Measurements from ENCODE around the gene ATP5MC2.
A peak's percentile ranks its signal among the peaks of the same experiment; 100 is the strongest.
"Not testable (repeated sequence)": the region's sequence is repeated elsewhere in the genome, so short reads cannot be mapped to it uniquely, and the experiment has no call there.

Gene ATP5MC2

GRCh38 chr12:53694756-53695151 is 18.9 kb upstream of the ATP5MC2 start:
- DNase-seq (ENCODE audit: low read depth), result no peak

DNA sequence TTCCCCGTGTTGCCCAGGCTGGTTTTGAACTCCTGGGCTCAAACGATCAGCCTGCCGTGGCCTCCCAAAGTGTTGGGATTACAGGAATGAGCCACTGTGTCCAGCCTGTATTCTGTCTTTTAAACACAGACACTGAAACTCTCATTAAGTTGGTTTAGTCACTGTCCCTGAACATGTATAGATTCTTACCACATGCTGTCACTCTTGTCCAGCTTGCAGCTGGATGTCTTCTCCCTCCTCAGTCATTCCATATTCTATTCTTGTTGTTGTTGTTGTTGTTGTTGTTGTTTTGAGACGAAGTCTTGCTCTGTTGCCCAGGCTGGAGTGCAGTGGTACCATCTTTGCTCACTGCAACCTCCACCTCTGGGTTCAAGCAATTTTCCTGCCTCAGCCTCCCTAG is 12.3 kb upstream of the ATP5MC2 start:
- no peak for DNase-seq (ENCODE audit: low read depth)

GRCh38 chr12:53686436-53686835 is 10.6 kb upstream of the ATP5MC2 start:
- DNase-seq (ENCODE audit: low read depth), result no peak

GRCh38 chr12:53684654-53685220 is 8.9 kb upstream of the ATP5MC2 start:
- no peak for DNase-seq (ENCODE audit: low read depth)

DNA sequence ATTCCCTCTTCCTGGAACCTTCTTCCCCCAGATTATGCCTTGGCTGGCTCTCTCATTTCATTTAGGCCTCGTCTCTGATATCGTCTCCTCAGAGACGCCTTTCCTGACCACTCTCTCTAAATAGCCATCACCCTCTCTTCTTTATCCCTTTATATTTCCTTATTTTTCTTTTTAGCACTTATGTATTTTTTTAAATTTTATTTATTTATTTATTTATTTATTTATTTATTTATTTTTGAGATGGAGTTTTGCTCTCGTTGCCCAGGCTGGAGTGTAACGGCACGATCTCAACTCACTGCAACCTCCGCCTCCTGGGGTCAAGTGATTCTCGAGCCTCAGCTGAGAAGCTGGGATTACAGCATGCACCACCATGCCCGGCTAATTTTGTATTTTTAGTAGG is 8.1 kb upstream of the ATP5MC2 start:
- no peak for DNase-seq (ENCODE audit: low read depth)

DNA sequence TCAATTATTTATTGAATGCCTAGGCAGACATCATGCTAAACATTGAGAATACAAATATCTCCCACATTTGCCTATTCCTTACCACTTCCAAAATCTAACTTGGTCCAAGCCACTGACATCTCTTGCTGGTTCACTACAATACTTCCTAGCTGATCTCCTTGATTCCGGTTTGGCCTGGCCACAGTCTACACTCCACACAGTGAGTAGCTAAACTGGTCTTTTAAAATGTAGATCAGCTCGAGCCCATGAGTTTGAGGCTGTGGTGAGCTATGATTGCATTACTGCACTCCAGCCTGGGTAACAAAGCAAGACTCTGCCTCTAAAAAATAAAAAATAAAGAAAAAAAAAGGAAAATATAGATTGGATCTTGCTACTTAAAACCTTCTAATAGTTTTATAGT is 7.6 kb upstream of the ATP5MC2 start:
- DNase-seq (ENCODE audit: low read depth), result no peak

GRCh38 chr12:53680061-53680460 is 4.2 kb upstream of the ATP5MC2 start:
- DNase-seq (ENCODE audit: low read depth), result not testable (repeated sequence)

DNA sequence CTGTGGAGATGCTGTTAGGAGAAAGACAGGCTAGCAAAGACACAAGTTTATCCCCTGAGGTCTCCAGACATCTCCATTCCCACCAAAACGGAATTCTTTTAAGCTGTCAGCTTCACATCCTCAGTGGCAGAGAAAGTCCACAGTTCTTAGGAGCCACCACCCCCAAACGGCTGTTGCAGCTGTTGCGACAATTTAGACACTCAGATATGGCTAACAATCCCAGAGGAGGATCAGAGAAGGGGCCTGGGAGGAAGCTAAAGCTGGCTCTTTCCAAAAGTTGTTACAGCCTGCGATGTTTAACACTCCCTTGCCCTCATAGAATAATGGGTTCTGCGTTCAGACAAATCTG is 1.9 kb upstream of the ATP5MC2 start:
- DNase-seq (ENCODE audit: low read depth), result no peak

DNA sequence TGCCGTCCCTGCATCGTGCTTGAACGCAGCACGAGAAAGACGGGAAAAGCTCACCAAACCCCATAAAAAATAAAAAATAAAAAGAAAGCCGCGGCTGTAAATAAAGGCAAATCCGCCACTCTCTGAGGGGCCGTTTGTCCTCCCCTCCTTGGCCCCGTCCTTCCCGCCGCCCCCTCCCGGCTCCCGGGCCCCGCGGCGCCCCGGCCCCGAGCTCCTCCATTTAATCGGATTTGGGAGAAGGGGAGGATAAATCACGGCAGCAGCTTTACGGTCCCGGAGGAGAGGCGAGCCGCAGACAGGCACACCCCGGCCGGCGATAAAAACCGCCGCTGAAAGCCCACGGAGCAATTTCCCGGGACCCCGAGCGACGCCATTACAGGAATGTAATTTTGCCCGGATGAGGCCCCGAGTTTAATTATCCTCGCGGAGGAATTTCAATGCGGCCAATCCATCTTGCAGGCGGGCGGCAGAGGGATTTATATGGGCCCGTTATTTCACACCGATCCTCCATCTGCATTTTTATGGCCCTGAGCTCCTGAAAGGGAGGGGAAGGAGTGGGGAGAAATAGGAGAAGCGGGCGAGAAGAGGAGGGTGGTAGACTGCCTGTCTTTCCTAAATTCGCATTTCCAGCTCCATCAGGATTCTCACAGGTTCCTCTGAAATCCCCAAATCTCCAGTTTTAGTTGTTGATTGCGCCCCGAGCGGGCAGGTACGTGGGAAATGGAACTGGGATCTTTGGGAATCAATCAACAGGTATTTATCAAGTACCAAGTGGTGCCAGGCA is 1.3 kb upstream of the ATP5MC2 start:
- no peak for DNase-seq (ENCODE audit: low read depth)

DNA sequence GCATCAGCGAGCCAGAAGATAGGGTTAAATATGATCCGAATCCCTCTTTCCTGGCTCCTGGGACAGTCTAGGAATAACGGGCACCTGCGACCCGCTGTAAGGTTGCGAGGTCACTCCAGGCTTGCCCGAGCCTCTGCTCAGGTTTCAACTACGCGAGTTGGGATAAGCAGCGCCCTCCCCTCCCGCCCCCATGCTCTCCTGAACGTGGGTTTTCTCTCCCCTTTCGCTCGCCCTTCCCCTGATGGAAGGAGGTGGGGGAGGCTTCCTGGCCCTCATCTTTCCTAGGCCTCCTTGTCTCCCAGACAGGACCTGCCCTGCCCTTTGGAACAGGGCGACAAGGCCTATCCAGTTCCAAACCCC is 753 bp upstream of the ATP5MC2 start:
- no peak for DNase-seq (ENCODE audit: low read depth)

DNA sequence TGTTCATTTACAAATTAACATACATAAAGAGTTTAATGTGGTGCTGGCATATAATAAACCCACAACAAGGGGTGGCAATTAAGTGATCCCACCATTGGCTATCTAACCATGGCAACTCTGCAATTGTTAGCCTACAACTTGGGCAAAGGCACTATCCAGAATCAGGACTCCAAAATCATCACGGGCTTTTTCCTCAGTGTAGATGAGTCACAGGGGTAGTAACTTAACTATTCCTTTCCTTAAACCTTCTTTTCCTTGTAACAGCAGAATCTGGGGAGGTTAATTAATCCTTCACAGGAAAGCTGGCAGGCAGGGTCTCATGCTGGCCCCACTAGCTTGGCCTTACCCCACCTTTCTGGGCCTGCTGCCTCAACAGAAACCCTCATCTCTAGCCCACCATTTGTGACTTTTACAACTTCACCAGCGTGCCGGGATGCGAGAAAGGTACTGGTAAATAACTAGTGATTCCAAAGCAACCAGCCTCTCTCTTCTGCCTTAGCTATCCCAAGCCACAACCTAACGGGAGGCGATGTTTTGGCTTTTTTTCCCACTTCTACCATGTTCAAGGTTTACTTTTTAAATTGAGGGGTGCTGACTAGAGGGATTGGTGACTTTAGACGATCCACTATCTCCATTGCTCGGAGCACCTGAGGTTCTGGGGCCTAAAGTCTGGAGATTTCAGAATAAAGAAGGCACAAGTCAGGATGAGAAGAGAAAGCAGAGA is 744 bp downstream of the ATP5MC2 start:
- peak; percentile 21 for DNase-seq (ENCODE audit: low read depth)

GRCh38 chr12:53670971-53671370 is 4.9 kb downstream of the ATP5MC2 start:
- DNase-seq (ENCODE audit: low read depth), result no peak

DNA sequence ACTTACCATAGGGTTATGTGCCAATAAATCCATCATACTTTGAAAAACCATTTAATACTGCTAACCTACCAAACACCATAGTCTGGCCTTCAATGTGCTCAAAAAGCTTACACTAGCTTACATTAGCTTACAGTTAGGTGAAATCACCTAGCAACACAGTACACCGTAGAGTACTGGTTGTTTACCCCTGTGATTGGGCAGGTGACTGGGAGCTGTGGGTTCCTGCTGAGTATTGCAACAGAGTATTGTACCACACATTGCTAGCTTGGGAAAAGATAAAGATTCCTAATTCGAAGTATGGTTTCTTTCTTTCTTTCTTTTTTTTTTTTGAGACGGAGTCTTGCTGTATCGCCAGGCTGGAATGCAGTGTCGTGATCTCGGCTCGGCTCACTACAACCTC is 5.6 kb downstream of the ATP5MC2 start:
- DNase-seq (ENCODE audit: low read depth), result no peak

- no peak for DNase-seq (ENCODE audit: low read depth)
Observed at GRCh38 chr12:53667080-53667479, 8.8 kb downstream of the ATP5MC2 start.

DNA sequence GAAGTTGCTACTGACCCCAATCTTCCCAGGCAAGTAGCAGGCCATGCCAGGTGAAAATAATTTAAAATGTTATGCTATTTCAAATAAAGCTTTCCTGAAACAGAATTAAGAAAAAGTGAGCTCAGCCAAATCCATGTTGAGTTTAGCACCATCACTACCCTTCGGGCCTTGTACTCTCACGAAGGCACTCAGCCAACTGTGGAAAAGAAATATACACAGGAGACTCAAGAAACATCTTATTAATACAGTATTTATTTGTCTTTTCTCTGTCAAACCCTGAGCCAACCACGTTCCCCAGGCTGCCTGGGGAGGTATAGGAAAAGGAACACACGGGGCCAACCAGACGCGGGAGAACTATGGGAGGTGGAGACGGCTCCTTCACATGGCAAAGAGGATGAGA is 10.9 kb downstream of the ATP5MC2 start:
- DNase-seq (ENCODE audit: low read depth), result no peak

GRCh38 chr12:53664191-53664590 is 11.7 kb downstream of the ATP5MC2 start:
- no peak for DNase-seq (ENCODE audit: low read depth)

- peak; percentile 34 for DNase-seq (ENCODE audit: low read depth)
Observed at GRCh38 chr12:53660041-53660440, 15.8 kb downstream of the ATP5MC2 start.

- peak; percentile 58 for DNase-seq (ENCODE audit: low read depth)
Observed at GRCh38 chr12:53659571-53659981, 16.3 kb downstream of the ATP5MC2 start.

GRCh38 chr12:53659011-53659551 is 16.8 kb downstream of the ATP5MC2 start:
- DNase-seq (ENCODE audit: low read depth), result peak; percentile 92

DNA sequence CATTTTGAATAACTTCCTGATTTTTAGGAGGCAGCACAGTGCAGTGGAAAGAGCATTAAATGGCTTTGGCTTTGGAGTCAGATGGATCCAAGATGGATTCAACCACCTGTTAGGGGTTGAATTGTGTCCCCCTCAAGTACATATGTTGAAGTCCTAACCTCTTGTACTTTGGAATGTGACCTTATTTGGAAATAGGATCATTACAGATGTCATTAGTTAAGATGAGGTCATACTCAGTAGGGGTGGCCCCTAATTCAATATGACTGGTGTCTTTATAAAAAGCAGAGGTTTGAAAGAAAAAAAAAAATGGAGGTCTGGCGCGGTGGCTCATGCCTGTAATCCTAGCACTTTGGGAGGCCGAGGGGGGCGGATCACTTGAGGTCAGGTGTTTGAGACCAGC is 18.8 kb downstream of the ATP5MC2 start:
- no peak for DNase-seq (ENCODE audit: low read depth)

GRCh38 chr12:53653595-53653994 is 22.3 kb downstream of the ATP5MC2 start:
- DNase-seq (ENCODE audit: low read depth), result no peak

DNA sequence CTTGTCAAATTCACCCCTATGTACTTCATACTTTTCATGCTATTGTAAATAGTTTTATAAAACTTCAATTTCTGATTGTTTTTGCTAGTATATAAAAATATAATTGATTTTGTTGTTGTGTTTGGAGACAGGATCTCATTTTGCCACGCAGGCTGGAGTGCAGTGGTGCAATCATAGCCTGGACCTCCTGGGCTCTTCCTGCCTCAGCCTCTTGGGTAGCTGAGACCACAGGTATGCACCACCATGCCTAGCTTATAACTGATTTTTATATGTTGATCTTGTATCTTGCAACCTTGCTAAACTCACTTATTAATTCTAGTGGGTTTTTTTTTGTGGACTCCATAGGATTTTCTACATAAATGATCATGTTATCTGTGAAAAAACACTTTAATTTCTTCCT is 23.5 kb downstream of the ATP5MC2 start:
- no peak for DNase-seq (ENCODE audit: low read depth)

DNA sequence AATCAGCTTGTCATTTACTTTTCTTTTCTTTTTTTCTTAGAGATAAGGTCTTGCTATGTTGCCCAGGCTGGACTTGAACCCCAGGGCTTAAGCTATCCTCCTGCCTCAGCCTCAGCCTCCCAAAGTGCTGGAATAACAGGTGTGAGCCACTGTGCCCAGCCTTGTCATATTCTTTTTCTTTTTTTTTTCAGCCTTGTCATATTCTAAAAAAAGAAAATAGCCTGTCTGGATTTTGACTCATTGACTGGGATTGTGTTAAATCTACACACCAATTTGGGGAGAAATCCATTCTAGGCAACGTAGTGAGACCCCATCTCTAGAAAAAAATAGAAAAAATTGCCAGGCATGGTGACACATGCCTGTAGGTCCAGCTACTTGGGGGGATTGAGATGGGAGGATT is 24.1 kb downstream of the ATP5MC2 start:
- no peak for DNase-seq (ENCODE audit: low read depth)
